Karpas-422 (cell line): ENCODE results near the gene PLXNB1. TPM values are rescaled to one million over a fixed set of nuclear protein-coding genes. Genes with fewer than 3 reads are reported as not detected.

ENCODE experiments used
- DNase-seq: peaks from one replicate; pipeline ENCODE4 v3.0.0-alpha.2; 2015
- H2AFZ ChIP-seq: fragments of 200-600 bp; sonication (generic); 2 replicates; pipeline ENCODE4 v1.6.1; 2014; ENCODE audit warnings: antibody characterized with exemption, low read length, mixed read lengths
- H3K27ac ChIP-seq: fragments of 200-600 bp; sonication (generic); 2 replicates; pipeline ENCODE4 v1.5.1; 2014; ENCODE audit warnings: mild to moderate bottlenecking, low read length, moderate library complexity
- H3K27me3 ChIP-seq: fragments of 200-600 bp; sonication (generic); 2 replicates; pipeline ENCODE4 v1.6.1; 2014; ENCODE audit warnings: low read length, mixed read lengths
- H3K36me3 ChIP-seq: fragments of 200-600 bp; sonication (generic); 2 replicates; pipeline ENCODE4 v1.6.1; 2014; ENCODE audit warnings: low read length, mixed read lengths; ENCODE audit not compliant: insufficient read depth
- H3K4me1 ChIP-seq: fragments of 200-600 bp; sonication (generic); 2 replicates; pipeline ENCODE4 v1.6.1; 2014; ENCODE audit warnings: mild to moderate bottlenecking, low read length, mixed read lengths
- H3K4me2 ChIP-seq: fragments of 200-600 bp; sonication (generic); 2 replicates; pipeline ENCODE4 v1.6.1; 2014; ENCODE audit warnings: low read length, low read depth, mild to moderate bottlenecking; ENCODE audit not compliant: poor library complexity, severe bottlenecking
- H3K4me3 ChIP-seq: fragments of 200-600 bp; sonication (generic); 2 replicates; pipeline ENCODE4 v1.5.1; 2014; ENCODE audit warnings: mild to moderate bottlenecking, antibody characterized with exemption, low read length, mixed read lengths
- H3K79me2 ChIP-seq: fragments of 200-600 bp; sonication (generic); 2 replicates; pipeline ENCODE4 v1.6.1; 2014; ENCODE audit warnings: mild to moderate bottlenecking, low read length, mixed read lengths
- H3K9ac ChIP-seq: fragments of 200-600 bp; sonication (generic); 2 replicates; pipeline ENCODE4 v1.6.0; 2014; ENCODE audit warnings: low read length
- H3K9me2 ChIP-seq: fragments of 200-600 bp; sonication (generic), shearing (Covaris generic); replicated peaks from 2 replicates; pipeline ENCODE4 v1.6.0; 2014; ENCODE audit warnings: mild to moderate bottlenecking, low read length, moderate library complexity; ENCODE audit not compliant: insufficient read depth
- H3K9me3 ChIP-seq: fragments of 300-700, 200-600 bp; sonication (generic); 2 replicates; pipeline ENCODE4 v1.6.1; 2014; ENCODE audit warnings: low read length, mixed read lengths
- H4K20me1 ChIP-seq: fragments of 200-600 bp; sonication (generic); 2 replicates; pipeline ENCODE4 v1.6.1; 2014; ENCODE audit warnings: mild to moderate bottlenecking, antibody characterized with exemption, low read length, low read depth; ENCODE audit not compliant: insufficient read depth
- total RNA-seq: library from RNA; depleted of rRNA; stranded (reverse); fragments of >200 nt; shearing (Covaris generic); gene quantifications from 2 replicates; pipeline ENCODE4 v1.2.3, GENCODE V29; 2014; ENCODE audit warnings: low replicate concordance

The PLXNB1 gene
- total RNA-seq, 1 experiment from 2014 or later, result 34.0 TPM

DNA sequence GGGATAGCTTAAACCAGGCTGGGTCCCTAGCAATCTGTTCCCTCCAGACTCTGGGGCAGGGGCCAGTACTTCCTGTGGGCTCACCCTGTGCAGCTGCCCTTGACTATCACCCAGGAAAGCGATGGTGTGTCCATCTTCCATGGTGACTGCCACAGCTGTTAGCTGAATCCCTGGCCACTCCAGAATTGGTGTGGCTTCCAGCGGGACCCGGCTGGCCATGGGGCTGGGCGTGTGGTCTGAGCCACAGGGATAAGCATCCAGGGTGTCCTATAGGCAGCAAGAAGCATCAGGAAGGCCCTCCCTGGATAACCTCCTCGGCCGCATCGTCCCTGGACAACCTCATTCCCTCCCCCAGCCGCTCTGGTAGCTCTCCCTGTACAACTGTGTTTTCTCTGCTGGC, 7.2 kb downstream of the PLXNB1 start:
- H4K20me1 ChIP-seq, result no peaks in the 10 kb centered on the region
- no peaks in the 10 kb centered on the region for H3K9me2 ChIP-seq
- H3K27me3 ChIP-seq, result no peaks in the 10 kb centered on the region
- H3K4me3 ChIP-seq, result no peak overlapping the region
- no peak for DNase-seq
- peaks cover 43% of the 10 kb centered on the region for H3K79me2 ChIP-seq
- no peak overlapping the region for H2AFZ ChIP-seq
- H3K4me2 ChIP-seq, result no peak overlapping the region
- H3K9ac ChIP-seq, result no peak overlapping the region
- H3K36me3 ChIP-seq, result no peaks in the 10 kb centered on the region
- H3K9me3 ChIP-seq, result no peaks in the 10 kb centered on the region
- H3K4me1 ChIP-seq, result peaks cover 27% of the 10 kb centered on the region
- H3K27ac ChIP-seq, result no peak overlapping the region

DNA sequence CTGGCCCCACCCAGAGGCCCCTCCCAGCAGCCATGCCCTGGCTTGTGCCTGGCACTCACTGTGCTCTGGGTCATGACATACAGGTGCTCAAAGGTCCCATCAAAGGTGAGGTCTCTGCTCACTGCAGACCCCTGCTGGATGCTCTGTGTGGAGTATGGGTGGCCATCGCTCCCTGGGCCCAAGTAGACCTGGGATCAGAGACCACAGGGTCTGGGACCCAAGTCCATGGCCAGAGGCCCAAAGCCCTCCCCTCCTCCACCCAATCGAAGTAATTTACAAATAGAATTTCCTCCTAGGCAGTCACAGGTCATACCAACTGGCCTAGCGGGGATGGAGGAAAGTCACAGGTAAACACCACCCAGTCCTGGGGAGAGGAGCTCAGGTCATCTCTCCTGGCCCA, 7.6 kb downstream of the PLXNB1 start:
- Histone ChIP-seq H3K36me3 (no peaks in the 10 kb centered on the region), H3K4me1 (peaks cover 23% of the 10 kb centered on the region), H3K27ac (no peak overlapping the region), H3K79me2 (peaks cover 39% of the 10 kb centered on the region), H2AFZ (no peak overlapping the region), H3K4me3 (no peak overlapping the region), H3K9ac (no peak overlapping the region), H3K9me2 (no peaks in the 10 kb centered on the region), H3K4me2 (no peak overlapping the region), H3K27me3 (no peaks in the 10 kb centered on the region), H3K9me3 (no peaks in the 10 kb centered on the region), H4K20me1 (no peaks in the 10 kb centered on the region)
- no peak for DNase-seq

DNA sequence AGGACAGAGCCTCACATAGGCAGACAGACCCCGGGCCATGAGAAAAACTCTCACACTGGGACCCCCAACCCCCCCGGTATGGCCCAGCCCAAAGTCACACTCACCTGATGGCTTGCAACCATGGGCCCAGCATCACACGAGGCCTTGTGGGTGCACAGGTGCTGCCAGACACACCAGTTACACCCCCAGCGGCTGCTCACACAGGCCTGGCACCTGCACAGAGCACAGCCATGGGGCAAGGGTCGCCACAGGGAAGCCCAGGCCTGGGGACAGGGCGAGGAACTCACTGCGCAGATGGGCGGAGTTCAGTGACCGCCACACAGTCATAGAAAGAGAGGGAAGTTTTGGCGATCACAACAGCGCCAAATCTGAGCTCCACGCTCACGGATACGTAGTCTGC, 9.3 kb downstream of the PLXNB1 start:
- Histone ChIP-seq H3K4me1 (peaks cover 7% of the 10 kb centered on the region), H3K79me2 (peaks cover 22% of the 10 kb centered on the region), H3K9me2 (no peaks in the 10 kb centered on the region), H3K9me3 (no peaks in the 10 kb centered on the region), H3K9ac (no peak overlapping the region), H3K36me3 (no peaks in the 10 kb centered on the region), H3K4me2 (no peak overlapping the region), H3K27ac (no peak overlapping the region), H4K20me1 (no peaks in the 10 kb centered on the region), H3K4me3 (no peak overlapping the region), H2AFZ (no peak overlapping the region), H3K27me3 (no peaks in the 10 kb centered on the region)
- no peak for DNase-seq

DNA sequence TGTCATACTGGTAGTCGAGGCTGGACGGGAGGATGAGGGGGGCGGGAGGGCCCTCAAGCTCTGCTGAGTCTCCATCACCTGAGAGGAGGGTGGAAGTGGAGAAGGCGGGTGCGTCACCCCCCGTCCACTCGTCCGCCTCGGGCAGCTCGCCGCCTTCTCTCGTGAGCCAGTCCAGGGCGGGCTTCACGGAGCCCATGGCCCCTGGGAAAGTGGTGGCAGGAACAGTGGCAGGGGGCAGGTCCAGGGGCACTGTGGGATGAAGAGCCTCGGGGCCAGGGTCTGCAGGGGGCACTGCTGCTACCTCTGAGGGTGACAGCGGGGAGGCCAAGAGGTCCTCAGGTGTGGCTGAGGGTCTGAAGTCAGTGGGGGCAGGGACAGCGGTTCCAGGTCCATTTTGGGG, 10.3 kb downstream of the PLXNB1 start:
- Histone ChIP-seq H2AFZ (no peak overlapping the region), H3K27me3 (no peaks in the 10 kb centered on the region), H3K9ac (no peak overlapping the region), H3K4me2 (no peak overlapping the region), H4K20me1 (no peaks in the 10 kb centered on the region), H3K36me3 (no peaks in the 10 kb centered on the region; the same call in 1 of the 2 replicates), H3K4me1 (peaks cover 7% of the 10 kb centered on the region), H3K9me3 (no peaks in the 10 kb centered on the region), H3K27ac (no peak overlapping the region), H3K9me2 (no peaks in the 10 kb centered on the region), H3K4me3 (no peak overlapping the region), H3K79me2 (peaks cover 12% of the 10 kb centered on the region; the same call in 1 of the 2 replicates)
- no peak for DNase-seq

DNA sequence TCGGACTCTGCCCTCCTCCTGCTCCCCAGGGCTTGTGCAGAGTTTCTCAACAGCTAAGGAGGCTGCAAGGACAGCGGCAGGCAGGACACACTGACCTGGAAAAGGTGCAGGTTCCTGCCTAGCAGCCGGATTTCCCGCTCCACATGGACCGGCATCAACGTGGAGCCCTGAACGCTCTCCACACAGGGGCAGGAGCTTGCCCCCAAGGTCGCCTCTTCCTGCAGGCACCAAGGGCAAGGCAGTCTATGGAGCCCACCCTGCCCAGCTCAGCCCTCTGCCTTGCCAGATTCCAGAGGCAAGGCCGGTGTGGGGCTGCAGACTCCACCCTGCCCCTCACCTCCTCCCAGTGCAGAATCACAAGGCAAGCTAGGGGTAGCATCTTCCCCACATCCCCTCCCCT, 10.7 kb downstream of the PLXNB1 start:
- DNase-seq, result no peak
- H3K79me2 ChIP-seq, result peaks cover 10% of the 10 kb centered on the region; the same call in 1 of the 2 replicates
- H3K4me3 ChIP-seq, result no peak overlapping the region
- H3K27me3 ChIP-seq, result no peaks in the 10 kb centered on the region
- no peaks in the 10 kb centered on the region for H3K9me3 ChIP-seq
- H3K36me3 ChIP-seq, result no peaks in the 10 kb centered on the region; the same call in 1 of the 2 replicates
- peaks cover 7% of the 10 kb centered on the region for H3K4me1 ChIP-seq
- no peaks in the 10 kb centered on the region for H3K9me2 ChIP-seq
- no peak overlapping the region for H3K9ac ChIP-seq
- H3K27ac ChIP-seq, result no peak overlapping the region
- no peak overlapping the region for H3K4me2 ChIP-seq
- no peaks in the 10 kb centered on the region for H4K20me1 ChIP-seq
- H2AFZ ChIP-seq, result no peak overlapping the region

DNA sequence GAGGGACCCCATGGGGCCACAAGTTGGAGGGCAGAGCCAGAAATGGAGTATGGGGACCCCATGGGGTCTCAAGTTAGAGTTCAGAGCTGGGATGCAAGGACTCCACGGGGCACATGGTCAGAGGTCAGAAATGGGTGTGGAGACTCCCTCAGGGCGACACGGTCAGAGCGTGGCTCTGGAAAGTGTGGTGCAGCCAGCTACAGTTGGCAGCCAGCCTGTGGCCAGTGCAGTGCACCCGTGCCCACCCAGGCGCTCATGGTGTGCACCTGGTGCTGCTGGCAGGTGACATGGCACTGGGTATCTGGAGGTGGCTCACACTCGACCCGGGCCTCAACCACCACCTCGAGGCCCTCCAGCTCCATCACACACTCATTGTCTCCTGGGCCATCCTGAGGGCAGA, 11.2 kb downstream of the PLXNB1 start:
- Histone ChIP-seq H3K9me2 (no peaks in the 10 kb centered on the region), H3K27ac (no peak overlapping the region), H2AFZ (no peak overlapping the region), H3K79me2 (peaks cover 5% of the 10 kb centered on the region; the same call in 1 of the 2 replicates), H3K4me1 (peaks cover 7% of the 10 kb centered on the region), H4K20me1 (no peaks in the 10 kb centered on the region), H3K4me3 (no peak overlapping the region), H3K36me3 (no peaks in the 10 kb centered on the region; the same call in 1 of the 2 replicates), H3K9me3 (no peaks in the 10 kb centered on the region), H3K9ac (no peak overlapping the region), H3K4me2 (no peak overlapping the region), H3K27me3 (no peaks in the 10 kb centered on the region)
- DNase-seq, result no peak

DNA sequence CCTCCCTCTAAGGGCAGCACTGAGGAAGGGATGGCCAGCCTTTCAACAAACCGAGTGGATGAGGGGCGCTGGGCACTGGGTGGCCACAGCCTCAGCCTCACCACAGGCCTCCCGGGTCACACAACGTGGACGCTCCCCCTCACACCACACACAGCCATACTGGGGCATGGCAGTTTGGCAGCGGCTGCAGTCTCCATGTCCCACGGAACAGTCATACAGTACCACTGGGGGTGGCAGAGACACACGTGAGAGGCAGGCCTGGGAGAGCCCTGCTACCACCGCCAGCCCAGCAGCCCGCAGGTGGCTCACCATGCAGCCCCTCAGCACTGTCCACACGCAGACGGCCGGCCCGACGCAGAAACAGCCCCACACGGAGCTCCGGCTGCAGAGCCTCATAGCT, 11.7 kb downstream of the PLXNB1 start:
- Histone ChIP-seq H3K36me3 (no peaks in the 10 kb centered on the region; the same call in 1 of the 2 replicates), H2AFZ (no peak overlapping the region), H4K20me1 (no peaks in the 10 kb centered on the region), H3K4me3 (no peak overlapping the region), H3K79me2 (peaks cover under 1% of the 10 kb centered on the region; the same call in 1 of the 2 replicates), H3K4me2 (no peak overlapping the region), H3K27me3 (no peaks in the 10 kb centered on the region), H3K9ac (no peak overlapping the region), H3K9me2 (no peaks in the 10 kb centered on the region), H3K9me3 (no peaks in the 10 kb centered on the region), H3K27ac (no peak overlapping the region), H3K4me1 (peaks cover 4% of the 10 kb centered on the region)
- DNase-seq, result no peak

DNA sequence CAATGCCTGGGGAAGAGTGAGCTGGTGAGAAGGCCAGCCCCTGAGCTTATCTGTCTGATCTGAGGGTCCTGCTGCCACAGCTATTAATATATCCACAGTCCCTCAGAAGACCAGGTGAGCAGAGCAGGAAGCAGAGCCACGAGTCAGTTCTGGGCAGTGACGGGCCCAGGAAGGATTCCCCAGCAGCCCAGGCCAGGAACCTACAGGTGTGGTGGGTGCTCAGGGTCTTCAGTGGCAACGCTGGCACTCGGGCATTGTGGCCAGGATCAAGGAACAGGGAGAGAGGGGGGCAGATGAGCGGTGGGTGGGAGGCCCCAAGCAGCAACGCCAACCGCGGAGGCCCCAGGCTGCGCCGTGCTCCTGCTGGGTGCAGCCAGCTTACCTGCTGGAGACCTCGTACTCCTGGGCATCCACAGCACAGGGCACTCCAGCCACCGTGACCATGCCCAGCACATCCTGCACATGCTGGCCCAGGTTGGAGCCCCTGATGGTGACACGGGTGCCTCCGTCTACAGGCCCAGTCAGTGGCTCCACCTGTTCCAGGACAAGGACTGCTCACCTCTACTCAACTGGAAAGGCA, 12.3 kb downstream of the PLXNB1 start:
- Histone ChIP-seq H3K4me3 (no peak overlapping the region), H3K27ac (no peak overlapping the region), H4K20me1 (no peaks in the 10 kb centered on the region), H3K36me3 (no peaks in the 10 kb centered on the region; the same call in 1 of the 2 replicates), H3K4me2 (no peak overlapping the region), H3K79me2 (no peaks in the 10 kb centered on the region; the same call in 1 of the 2 replicates), H2AFZ (no peak overlapping the region), H3K9me3 (no peaks in the 10 kb centered on the region), H3K27me3 (no peaks in the 10 kb centered on the region), H3K9me2 (no peaks in the 10 kb centered on the region), H3K9ac (no peak overlapping the region), H3K4me1 (no peaks in the 10 kb centered on the region)
- DNase-seq, result no peak
